H1 (cell line): Measurements from ENCODE around the gene CGREF1. TPM values are rescaled to one million over a fixed set of nuclear protein-coding genes. Genes with fewer than 3 reads are reported as not detected.

Experiments used
- CTBP2 ChIP-seq: IDR thresholded peaks from 2 replicates; pipeline ENCODE4 v1.7.0; 2011; ENCODE audit warnings: borderline replicate concordance, mild to moderate bottlenecking, moderate library complexity, mixed read lengths, low read length; ENCODE audit not compliant: insufficient read depth, insufficient read length
- EP300 ChIP-seq, 2 experiments: IDR thresholded peaks; 1 replicate in 1 of 2; 2 replicates in 1 of 2; pipeline ENCODE4 v1.6.1; 2011 to 2012; ENCODE audit warnings: low read depth in 2 of 2, low read length in 2 of 2, mild to moderate bottlenecking in 2 of 2, borderline replicate concordance in 1 of 2, inconsistent platforms in 1 of 2, moderate library complexity in 1 of 2
- JUN ChIP-seq: IDR thresholded peaks from 2 replicates; pipeline ENCODE4 v1.6.1; 2011; ENCODE audit warnings: low read depth, mild to moderate bottlenecking, improper control_type of control experiment, low read length
- polyA plus RNA-seq, 7 experiments: library from polyadenylated mRNA; depleted of rRNA in 3 of 7; stranded (reverse) in 5 of 7; unstranded in 2 of 7; fragments of >200 nt in 5 of 7; fragments of 200-250 nt in 2 of 7; gene quantifications; 1 replicate in 5 of 7; 2 replicates in 1 of 7; 4 replicates in 1 of 7; pipeline versions ENCODE4 v1.2.1 to v1.2.3, GENCODE V29; 2011 to 2013; ENCODE audit warnings: missing spikeins in 2 of 7, mixed read lengths in 2 of 7
- total RNA-seq: library from RNA; stranded (reverse); fragmentation: NEBNext Ultra II Directional; extraction: Animal tissue kit (Norgen Biotek cat#: 25700); gene quantifications from 2 replicates; pipeline ENCODE4 v1.2.1, GENCODE V29; 2021

The CGREF1 gene
- total and polyA plus RNA-seq, 2 of the 8 experiments (the other 6 are each of a cell fraction or from before 2014, with no cell fraction given), result 2.5 to 3.4 TPM

- no peak for TF ChIP-seq JUN
- TF ChIP-seq CTBP2, result no peak
- TF ChIP-seq EP300 (IDR thresholded peaks at IDR 0.05; ENCODE audit: borderline replicate concordance in 1 of 2, low read depth in 2 of 2, low read length in 2 of 2), result no peak
These were observed 868 bp downstream of the CGREF1 start (continued) for GRCh38 chr2:27117995-27118524.
